Inflammatory macrophage treated with lipopolysaccharide for 4 hours (primary cell): ENCODE data around the gene OLFML2B.
"Not testable (repeated sequence)": the region's sequence is repeated elsewhere in the genome, so short reads cannot be mapped to it uniquely, and the experiment has no call there.

Experiments used
- DNase-seq: peaks from one replicate; pipeline ENCODE4 v3.0.0-alpha.2; 2020

The OLFML2B gene

GRCh38 chr1:162033428-162033827 lies 9.8 kb upstream of the OLFML2B start:
- no peak for DNase-seq

GRCh38 chr1:162030759-162031280 lies 7.2 kb upstream of the OLFML2B start:
- DNase-seq: no peak

- DNase-seq: no peak
Measured at GRCh38 chr1:162029157-162029556, 5.5 kb upstream of the OLFML2B start.

GRCh38 chr1:162028726-162029125 lies 5.1 kb upstream of the OLFML2B start:
- peak; percentile 94 for DNase-seq

- peak; percentile 85 for DNase-seq
Measured at GRCh38 chr1:162026881-162027280, 3.2 kb upstream of the OLFML2B start.

- peak; percentile 44 for DNase-seq
Measured at GRCh38 chr1:162025541-162025940, 1.9 kb upstream of the OLFML2B start.

GRCh38 chr1:162023181-162023546 lies 505 bp downstream of the OLFML2B start:
- DNase-seq: no peak

DNA sequence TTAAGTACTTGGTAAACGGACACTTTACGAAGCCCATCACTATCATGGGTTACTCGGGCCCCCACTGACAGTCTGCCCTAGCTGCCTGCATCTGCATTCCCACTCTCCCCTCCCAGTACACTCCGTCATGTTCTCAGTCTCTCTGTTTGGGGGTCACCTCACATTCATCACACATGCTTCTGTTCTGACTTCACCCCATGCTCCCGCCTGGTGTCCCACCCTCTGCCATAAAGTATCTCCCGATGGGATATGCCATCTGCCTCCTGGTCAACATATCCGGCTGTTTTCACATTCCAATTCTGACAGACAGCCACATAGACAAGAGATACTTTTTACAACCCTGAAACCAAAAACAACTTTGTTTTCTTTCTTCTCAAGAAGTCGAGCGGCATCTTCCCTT lies 1.0 kb downstream of the OLFML2B start:
- DNase-seq: no peak

GRCh38 chr1:162021124-162021523 lies 2.5 kb downstream of the OLFML2B start:
- no peak for DNase-seq

DNA sequence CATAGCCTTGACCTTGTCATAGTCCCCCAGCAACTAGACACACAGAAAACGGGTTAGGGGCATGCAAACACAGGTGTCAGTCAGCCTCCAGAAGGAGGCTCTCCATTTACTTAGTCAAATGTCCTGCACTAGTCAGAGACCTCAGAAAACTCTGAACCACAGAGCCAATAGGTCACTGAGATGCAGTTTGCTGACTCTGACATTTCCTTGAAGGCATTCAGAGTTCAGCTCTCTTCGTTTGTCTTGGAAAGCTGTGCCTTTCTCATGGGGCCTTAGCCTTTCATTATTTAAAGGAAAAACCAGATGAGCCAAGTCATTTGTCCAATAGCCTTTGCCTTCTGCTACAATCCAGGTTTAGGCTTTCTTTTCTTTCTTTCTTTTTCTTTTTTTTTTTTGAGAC lies 3.5 kb downstream of the OLFML2B start:
- DNase-seq: no peak

- no peak for DNase-seq
Measured at GRCh38 chr1:162019446-162019845, 4.2 kb downstream of the OLFML2B start.

GRCh38 chr1:162019006-162019405 lies 4.7 kb downstream of the OLFML2B start:
- no peak for DNase-seq

GRCh38 chr1:162018418-162018817 lies 5.3 kb downstream of the OLFML2B start:
- DNase-seq: no peak

DNA sequence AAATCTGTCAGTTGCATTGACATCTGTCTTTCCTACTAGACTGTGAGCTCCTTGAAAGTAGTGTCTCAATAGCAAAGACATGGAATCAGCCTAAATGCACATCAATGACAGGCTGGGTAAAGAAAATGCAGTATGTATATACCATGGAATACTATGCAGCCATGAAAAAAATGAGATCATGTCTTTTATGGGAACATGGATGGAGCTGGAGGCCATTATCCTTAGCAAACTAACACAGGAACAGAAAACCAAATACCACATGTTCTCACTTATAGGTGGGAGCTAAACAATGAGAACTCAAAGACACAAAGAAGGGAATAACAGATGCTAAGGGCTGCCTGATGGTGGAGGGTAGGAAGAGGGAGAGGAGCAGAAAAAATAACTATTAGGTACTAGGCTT lies 5.9 kb downstream of the OLFML2B start:
- DNase-seq: not testable (repeated sequence)

DNA sequence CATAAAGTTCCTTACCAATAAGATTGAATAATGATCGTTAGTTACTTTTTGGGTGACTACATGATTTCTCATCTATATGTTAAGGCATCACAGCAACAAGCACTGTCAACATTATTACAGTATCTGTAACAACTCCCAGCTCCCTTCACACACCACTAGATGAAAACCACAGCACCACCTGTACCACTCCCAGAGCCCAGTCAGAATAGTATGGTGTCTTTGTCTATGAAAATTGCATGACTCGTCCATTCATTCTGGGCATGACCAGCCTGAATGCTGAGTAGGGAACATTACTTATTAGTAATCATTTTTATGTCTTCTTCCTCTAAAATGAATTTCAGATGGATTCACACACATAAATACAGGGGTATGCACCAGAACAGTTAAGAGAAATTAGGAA lies 7.0 kb downstream of the OLFML2B start:
- no peak for DNase-seq

GRCh38 chr1:162015196-162015595 lies 8.5 kb downstream of the OLFML2B start:
- DNase-seq: no peak

GRCh38 chr1:162014202-162014601 lies 9.5 kb downstream of the OLFML2B start:
- no peak for DNase-seq

GRCh38 chr1:162013289-162013688 lies 10.4 kb downstream of the OLFML2B start:
- no peak for DNase-seq

- no peak for DNase-seq
Measured at GRCh38 chr1:162011337-162012012, 12.2 kb downstream of the OLFML2B start.

DNA sequence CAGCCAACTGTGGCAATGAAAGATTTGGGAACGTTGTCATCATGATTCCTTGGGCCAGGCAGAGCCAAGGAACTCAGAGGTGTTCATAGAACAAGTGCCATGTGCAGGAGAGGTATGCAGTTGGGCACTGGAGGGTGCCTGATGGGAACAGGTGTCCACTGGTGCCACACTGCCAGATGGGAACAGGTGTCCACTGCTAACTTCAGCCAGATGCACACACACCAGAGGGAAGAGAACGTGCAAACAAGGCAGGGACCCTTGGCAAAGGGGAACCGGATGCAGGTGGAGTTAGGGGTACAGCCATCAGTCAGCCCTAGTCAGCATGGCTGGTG lies 13.5 kb downstream of the OLFML2B start:
- no peak for DNase-seq

DNA sequence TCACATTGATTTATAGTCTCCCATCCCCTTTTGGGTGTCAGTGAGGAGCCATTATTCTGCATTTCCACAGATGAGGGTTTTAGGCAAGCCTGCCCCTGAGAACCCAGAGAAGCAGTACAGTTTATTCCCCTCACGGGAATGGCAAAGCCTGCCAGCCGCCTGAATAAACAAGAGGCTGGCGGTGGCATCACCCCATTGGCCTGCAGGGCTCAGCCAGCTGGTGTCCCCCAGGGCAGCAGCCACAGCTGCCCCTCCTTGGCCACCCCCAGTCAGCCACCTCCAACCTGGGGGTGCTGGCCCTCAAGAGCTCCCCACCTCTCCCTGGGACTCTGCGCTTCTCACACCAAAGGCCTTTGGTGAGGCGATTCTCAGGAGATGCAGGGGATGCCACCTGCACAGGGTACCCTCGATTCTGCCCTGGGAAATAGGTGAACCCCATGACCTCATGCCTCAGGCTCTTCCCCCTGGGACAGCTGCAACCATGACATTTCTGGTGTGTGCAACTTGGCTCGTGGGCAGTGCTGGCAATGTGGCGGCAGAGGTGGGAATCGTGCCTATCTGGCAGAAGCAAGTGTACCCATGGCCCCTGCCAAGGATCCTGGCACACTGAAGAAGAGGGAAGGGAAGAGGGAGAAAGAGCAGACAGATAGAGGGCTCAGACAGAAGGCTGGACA lies 14.0 kb downstream of the OLFML2B start:
- DNase-seq: no peak

DNA sequence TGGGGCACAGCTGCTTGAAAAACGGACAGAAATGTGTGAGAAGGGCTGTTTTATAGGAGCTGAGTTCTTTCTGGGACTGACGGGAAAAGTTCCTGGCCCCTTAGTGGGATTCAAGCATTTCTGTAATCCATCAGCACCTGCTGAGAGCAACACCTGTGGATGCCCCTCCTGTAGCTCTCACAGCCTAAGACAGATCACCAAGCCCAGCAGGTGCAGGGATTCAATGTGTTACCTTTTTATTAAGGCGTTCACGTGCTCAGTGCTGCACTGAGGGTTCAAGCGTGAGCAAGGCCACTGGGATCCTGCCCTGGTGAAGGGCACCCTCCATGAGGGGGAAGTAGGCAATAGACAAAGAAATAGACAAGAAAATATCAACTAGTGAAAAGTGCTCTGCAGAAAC lies 14.9 kb downstream of the OLFML2B start:
- no peak for DNase-seq

- no peak for DNase-seq
Measured at GRCh38 chr1:162007466-162007865, 16.2 kb downstream of the OLFML2B start.

- no peak for DNase-seq
Measured at GRCh38 chr1:162006081-162006480, 17.6 kb downstream of the OLFML2B start.

GRCh38 chr1:162004441-162004950 lies 19.2 kb downstream of the OLFML2B start:
- no peak for DNase-seq
